GM18520 (cell line): Measurements from ENCODE around the gene TARP.
"Not testable (repeated sequence)": the region's sequence is repeated elsewhere in the genome, so short reads cannot be mapped to it uniquely, and the experiment has no call there.

ENCODE experiments used
- ATAC-seq: cut with Tn5 transposase; IDR thresholded peaks from one replicate; pipeline ENCODE4 v1.9.1; 2021; ENCODE audit not compliant: unreplicated experiment

The TARP gene

DNA sequence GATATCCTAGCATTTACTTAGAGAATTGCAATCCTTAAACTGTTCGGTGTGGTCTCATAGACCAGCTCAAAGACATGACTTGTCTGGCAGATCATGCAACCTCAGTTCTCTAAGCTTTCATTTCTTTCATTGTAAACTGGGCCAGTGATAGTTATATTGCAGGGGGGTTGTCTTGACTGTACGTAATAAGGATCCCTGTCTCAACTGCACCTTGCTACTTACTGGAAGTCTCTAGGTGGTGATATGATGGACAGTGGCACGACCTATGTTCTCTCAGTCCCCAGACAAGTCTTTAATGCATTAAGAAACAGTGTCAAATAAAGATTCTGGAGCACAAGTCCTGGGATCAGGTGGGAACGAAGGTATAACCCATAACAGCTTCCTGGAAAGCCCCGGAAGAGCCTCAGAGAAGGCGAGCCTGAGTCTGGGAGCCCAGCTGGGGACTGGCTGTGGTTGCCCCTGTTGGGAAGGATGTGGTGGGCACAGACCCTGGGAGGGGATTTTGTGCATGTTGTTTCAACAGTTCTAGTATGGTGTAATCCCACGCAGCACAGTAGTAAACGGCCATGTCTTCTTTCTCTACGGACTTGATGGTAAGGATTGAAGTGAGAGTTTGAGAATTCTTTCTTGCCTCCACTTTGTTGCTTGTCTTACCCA is 26.0 kb upstream of the TARP start:
- no peak for ATAC-seq

- ATAC-seq: no peak
Measured at GRCh38 chr7:38296059-38296857, 22.8 kb upstream of the TARP start.

GRCh38 chr7:38294926-38295325 is 21.5 kb upstream of the TARP start:
- no peak for ATAC-seq

DNA sequence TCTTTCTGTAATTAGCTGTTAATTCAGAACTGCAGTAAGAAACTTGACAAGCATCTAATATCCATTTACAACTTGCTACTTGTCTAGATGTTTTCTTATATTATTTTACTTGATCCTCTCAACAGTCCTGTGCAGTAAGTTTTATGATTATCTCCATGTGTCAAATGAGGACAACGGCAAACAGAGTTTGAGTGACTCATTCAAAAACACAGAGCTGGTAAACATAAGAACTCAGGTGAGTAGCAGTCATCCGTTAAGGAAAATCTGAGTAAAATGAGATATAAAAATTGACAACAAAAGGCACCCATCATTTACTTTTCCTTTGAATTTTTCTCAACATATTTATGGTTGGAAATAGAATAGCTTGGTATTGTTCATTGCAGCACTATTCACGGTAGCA is 19.0 kb upstream of the TARP start:
- no peak for ATAC-seq

DNA sequence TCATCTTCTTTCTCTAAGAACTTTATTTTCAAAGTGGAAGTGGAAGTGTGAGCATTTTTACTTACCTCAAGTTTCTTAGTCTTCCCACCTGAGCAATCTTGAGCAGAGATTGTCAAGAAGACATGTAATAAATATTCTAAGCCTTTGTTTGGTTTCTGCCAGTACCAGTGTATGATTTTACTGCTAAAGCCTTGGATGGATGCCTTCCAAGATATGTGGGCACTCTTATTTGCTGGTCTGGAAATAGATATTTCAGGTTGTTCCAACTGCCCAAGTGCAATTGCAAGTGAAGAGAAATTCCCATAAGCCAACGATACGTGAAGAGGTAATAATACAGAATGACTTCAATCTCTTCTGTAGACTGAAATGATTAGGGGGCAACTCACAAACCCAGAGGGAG is 18.2 kb upstream of the TARP start:
- no peak for ATAC-seq

DNA sequence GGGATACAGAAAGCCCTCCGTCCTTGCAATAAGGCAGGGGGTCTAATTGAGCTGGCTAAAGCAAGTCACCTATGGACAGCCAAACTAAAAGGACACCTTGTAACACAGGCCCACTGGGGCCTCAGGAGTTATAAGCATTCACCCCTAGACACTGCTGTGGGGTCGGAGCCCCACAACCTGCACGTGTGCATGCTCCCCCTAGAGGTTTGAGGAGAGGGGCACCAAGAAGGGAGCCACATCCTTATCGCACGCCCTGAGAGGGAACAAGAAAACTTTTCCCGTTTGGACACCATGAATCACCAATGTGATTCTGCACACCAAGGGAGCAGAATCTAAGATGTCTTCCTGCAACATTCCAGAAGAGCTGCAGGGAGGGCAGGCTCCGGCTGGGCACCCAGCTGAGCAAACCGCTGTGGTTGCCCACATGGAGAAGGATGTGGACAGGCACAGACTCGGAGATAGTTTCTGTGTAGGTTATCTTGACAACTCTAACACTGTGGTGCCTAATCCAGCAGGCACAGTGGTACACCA is 17.7 kb upstream of the TARP start:
- no peak for ATAC-seq

GRCh38 chr7:38284553-38284952 is 11.1 kb upstream of the TARP start:
- ATAC-seq: no peak

- no peak for ATAC-seq
Measured at GRCh38 chr7:38283809-38284208, 10.4 kb upstream of the TARP start.

DNA sequence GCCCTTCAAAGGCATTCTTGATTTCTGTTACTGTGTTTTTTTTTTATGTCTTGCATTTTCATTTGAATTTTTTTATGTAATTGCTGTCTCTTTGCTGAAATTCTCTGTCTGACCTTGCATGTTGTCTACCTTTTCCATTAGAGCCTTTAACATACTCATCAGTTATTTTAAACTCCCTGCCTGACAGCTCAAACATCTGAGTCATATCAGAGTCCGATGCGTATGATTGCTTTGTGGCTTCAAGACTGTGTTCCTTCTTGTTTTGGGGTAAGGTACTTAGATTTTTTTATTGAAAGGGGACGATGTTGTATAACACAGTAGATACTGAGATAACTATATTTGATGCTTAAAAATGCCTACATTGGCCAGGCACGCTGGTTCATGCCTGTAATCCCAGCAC is 9.7 kb upstream of the TARP start:
- no peak for ATAC-seq

DNA sequence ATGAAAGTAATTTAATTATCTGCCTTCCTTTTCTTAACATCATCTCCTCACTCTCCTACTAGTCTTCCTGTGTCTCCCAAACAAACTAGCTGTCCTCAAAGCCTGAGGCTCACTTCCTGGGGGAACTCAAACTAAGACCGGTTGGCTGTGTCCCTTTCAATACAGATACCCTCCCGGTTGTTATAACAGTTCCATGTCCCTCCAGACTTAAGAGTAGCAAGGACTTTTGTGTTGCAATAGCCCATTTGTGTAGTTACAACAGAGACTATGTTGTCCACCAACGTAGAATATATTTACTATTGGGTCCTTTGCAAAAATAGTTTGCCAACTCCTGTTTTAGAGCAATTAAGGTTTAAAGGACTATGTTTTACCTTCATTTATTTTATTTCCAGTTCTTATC is 8.6 kb upstream of the TARP start:
- ATAC-seq: no peak

DNA sequence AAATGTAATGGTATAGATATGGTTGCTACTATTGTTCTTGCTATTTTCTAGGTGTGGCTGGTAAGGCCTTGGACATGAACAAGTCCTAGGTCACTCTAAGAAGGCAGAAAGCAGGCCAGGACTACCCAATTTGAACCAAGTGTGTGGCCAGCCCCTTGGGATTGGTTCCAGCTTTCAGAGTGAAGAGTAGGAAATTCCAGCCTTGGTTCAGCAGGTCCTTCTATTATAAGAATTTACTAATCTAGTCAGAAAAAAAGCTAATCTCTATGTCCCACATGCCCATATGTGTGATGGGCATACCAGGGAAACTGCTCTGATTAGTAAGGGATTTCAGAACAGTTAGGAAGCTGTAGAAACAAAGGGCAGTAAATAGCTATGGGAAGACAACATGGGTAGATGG is 7.8 kb upstream of the TARP start:
- ATAC-seq: no peak

DNA sequence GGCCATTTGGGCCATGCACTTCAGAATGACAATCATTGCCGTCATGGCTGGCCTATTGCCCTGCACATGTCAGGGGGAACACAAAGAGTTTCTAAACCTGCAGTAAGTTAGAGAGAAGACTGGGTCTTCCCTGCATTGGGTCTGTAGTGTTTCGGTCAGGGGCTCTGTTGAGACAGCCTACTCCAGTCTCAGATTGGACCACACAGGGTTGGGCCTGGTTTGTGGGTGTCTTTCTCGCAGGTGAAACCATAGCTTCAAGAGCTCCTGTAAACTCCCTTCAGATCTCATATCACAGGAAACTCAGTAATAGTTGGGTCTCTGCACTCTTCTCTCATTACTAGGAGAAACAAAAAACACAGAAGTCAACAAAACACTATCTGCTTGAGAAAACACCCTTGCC is 7.3 kb upstream of the TARP start:
- ATAC-seq: no peak

GRCh38 chr7:38280000-38280399 is 6.6 kb upstream of the TARP start:
- ATAC-seq: no peak

- ATAC-seq: no peak
Measured at GRCh38 chr7:38276096-38276877, 2.9 kb upstream of the TARP start.

- no peak for ATAC-seq
Measured at GRCh38 chr7:38274927-38275620, 1.6 kb upstream of the TARP start.

DNA sequence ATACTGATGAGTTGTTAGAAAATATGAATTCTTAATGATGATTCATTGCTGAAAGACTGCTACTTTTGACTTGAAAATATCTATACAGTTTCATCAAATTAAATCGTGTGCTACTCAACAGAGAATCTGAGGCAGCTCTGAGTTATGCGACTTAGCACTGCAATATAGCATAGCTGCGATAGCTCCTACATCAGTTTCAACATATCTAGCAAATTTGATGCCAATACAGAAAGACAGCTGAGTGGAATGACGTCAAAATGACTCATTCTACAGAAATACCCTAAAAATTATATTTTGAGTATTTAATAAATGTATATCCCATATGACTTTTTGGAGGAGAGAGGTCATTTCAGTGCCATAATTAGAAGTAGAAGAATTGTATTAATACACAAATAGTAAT is 1.1 kb upstream of the TARP start:
- no peak for ATAC-seq

GRCh38 chr7:38270405-38270804 is 3.0 kb downstream of the TARP start:
- not testable (repeated sequence) for ATAC-seq

DNA sequence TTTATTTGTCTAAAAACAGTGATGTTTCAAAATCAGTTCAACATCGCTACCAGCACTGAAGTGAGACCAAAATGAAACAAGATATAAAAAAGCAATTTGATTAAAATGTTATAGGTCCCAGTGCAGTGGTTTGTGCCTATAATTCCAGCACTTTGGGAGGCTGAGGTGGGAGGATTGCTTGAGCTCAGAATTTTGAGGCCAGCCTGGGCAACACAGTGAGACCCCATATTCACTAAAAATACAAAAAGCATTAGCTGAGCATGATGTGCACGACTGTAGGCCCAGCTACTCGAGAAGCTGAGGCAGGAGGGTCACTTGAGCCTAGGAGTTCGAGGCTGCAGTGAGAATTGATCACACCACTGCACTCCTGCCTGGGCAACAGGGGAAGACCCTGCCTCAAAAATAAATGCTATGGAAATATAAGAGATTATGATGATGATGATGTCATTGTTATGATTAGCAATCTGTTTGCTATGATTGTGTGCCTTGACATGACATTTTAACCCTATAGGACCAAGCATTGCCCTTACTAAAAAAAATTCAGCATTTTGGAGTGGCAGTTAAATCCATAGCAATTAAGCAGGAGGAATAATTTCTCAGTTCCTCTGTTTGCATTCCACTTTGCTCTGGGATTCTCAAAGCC is 3.6 kb downstream of the TARP start:
- not testable (repeated sequence) for ATAC-seq

- not testable (repeated sequence) for ATAC-seq
Measured at GRCh38 chr7:38265958-38266357, 7.5 kb downstream of the TARP start.

DNA sequence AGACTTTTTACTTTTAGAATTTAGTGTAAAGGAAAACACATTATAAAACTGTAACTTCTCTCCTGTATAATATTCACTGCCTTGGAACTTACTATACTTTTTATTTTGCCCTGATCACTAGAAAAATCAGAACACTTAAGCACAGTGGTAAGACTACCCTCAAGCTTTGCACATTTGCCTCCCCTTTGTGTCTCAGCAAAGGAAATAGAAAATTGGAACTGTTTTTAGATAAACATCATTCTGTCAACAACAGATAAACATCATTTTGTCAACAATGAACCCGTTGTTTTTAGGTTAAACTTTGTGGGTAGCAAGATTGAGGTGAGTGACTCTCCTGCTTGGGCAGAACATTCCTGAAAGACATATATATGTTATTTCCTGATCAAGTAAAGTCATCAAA is 8.8 kb downstream of the TARP start:
- not testable (repeated sequence) for ATAC-seq

DNA sequence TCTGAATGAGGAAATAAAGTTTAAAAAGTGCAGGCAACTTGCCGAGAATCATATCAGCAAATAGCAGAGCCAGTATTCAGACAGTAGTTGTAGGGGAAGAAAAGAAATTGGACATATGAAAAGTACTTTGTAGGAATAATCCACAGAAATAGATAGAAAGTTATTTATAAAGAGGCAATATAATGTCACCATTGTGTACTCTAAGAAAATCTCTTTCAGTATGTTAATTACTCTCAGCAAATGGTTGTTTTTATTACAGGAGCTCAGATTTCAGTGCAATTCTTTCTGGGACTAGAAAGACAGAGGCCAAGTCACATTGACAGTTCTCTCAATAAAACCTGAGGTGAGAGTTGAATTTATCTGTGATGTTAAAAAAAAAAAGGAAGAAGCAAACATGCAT is 10.2 kb downstream of the TARP start:
- ATAC-seq: not testable (repeated sequence)
